NCI-H187 treated with DMSO at 0.1 percent for 48 hours (cell line): ENCODE data around the gene TLE4.
"Not testable (repeated sequence)": the region's sequence is repeated elsewhere in the genome, so short reads cannot be mapped to it uniquely, and the experiment has no call there.

Experiments used
- DNase-seq: peaks from one replicate; lab custom pipeline; 2025; lab: John Stamatoyannopoulos, UW

The TLE4 gene

GRCh38 chr9:79571309-79572031 is at the start of gene TLE4:
Gene TLE4, plus strand, starts transcription at chr9:79571965. Its CDS starts 826 bp downstream, at chr9:79572791.
- peak; percentile 91 for DNase-seq

GRCh38 chr9:79522793-79523192 is 49.0 kb upstream of the TLE4 start:
- no peak for DNase-seq

GRCh38 chr9:79524266-79524665 is 47.5 kb upstream of the TLE4 start:
- no peak for DNase-seq

- no peak for DNase-seq
Measured at GRCh38 chr9:79526149-79526672, 45.6 kb upstream of the TLE4 start.

- no peak for DNase-seq
Measured at GRCh38 chr9:79535534-79535933, 36.2 kb upstream of the TLE4 start.

- no peak for DNase-seq
Measured at GRCh38 chr9:79537838-79538237, 33.9 kb upstream of the TLE4 start.

GRCh38 chr9:79542735-79543620 is 28.8 kb upstream of the TLE4 start:
- DNase-seq: no peak

GRCh38 chr9:79544375-79544774 is 27.4 kb upstream of the TLE4 start:
- not testable (repeated sequence) for DNase-seq

- no peak for DNase-seq
Measured at GRCh38 chr9:79551586-79551985, 20.2 kb upstream of the TLE4 start.

GRCh38 chr9:79551994-79552393 is 19.8 kb upstream of the TLE4 start:
- no peak for DNase-seq

GRCh38 chr9:79555474-79556089 is 16.2 kb upstream of the TLE4 start:
- no peak for DNase-seq

GRCh38 chr9:79559495-79560181 is 12.1 kb upstream of the TLE4 start:
- no peak for DNase-seq

- no peak for DNase-seq
Measured at GRCh38 chr9:79562749-79563386, 8.9 kb upstream of the TLE4 start.

- no peak for DNase-seq
Measured at GRCh38 chr9:79564105-79564504, 7.7 kb upstream of the TLE4 start.

GRCh38 chr9:79565245-79565644 is 6.5 kb upstream of the TLE4 start:
- peak; percentile 11 for DNase-seq

- no peak for DNase-seq
Measured at GRCh38 chr9:79567671-79568098, 4.1 kb upstream of the TLE4 start.

GRCh38 chr9:79568337-79569101 is 3.2 kb upstream of the TLE4 start:
- no peak for DNase-seq

- DNase-seq: no peak
Measured at GRCh38 chr9:79569814-79570447, 1.8 kb upstream of the TLE4 start.

GRCh38 chr9:79570448-79571308 is 1.1 kb upstream of the TLE4 start:
- no peak for DNase-seq
